Cardiac fibroblast (primary cell): Measurements from ENCODE around the gene CHI3L1.

Experiments
- DNase-seq, 2 donors: peaks; one replicate each; pipeline versions ENCODE4 v3.0.0 to v3.0.0-alpha.2; 2010; ENCODE audit warnings: low read depth in 2 of 2
- H3K4me3 ChIP-seq, 2 donors: replicated peaks in 1 of 2; 1 replicate in 1 of 2; 2 replicates in 1 of 2; pipeline ENCODE4 v1.5.1; 2011; ENCODE audit warnings: low read depth in 2 of 2, low read length in 2 of 2, mild to moderate bottlenecking in 2 of 2, moderate library complexity in 1 of 2
- TF ChIP-seq, protein P1 (sequence below): IDR thresholded peaks from one replicate; pipeline ENCODE4 v1.5.1; 2011; ENCODE audit warnings: low read depth, mild to moderate bottlenecking, low read length, inconsistent platforms

CHI3L1 gene

DNA sequence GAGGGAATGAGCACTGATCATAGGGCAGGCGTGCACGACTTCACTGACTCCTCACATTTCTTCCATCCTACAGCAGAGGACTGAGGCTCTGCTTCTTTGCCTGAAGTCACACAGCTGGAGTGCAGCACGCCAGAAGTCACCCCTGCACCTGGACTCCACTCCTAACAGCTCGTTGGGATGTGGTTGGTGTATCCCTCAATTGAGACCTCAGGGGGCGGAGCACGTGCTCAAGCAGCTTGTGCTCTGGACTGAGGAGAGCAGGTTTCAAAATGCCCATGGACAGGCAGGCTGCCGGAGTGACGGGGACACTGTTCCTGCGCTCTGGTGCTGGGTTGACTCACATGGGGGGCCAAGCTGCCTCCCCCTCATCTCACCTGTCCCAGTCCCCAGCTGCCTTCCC is 29.1 kb upstream of the CHI3L1 start:
- TF ChIP-seq, protein P1, sequence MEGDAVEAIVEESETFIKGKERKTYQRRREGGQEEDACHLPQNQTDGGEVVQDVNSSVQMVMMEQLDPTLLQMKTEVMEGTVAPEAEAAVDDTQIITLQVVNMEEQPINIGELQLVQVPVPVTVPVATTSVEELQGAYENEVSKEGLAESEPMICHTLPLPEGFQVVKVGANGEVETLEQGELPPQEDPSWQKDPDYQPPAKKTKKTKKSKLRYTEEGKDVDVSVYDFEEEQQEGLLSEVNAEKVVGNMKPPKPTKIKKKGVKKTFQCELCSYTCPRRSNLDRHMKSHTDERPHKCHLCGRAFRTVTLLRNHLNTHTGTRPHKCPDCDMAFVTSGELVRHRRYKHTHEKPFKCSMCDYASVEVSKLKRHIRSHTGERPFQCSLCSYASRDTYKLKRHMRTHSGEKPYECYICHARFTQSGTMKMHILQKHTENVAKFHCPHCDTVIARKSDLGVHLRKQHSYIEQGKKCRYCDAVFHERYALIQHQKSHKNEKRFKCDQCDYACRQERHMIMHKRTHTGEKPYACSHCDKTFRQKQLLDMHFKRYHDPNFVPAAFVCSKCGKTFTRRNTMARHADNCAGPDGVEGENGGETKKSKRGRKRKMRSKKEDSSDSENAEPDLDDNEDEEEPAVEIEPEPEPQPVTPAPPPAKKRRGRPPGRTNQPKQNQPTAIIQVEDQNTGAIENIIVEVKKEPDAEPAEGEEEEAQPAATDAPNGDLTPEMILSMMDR, result no peak
- DNase-seq, result no peak
- no peak overlapping the region for H3K4me3 ChIP-seq

DNA sequence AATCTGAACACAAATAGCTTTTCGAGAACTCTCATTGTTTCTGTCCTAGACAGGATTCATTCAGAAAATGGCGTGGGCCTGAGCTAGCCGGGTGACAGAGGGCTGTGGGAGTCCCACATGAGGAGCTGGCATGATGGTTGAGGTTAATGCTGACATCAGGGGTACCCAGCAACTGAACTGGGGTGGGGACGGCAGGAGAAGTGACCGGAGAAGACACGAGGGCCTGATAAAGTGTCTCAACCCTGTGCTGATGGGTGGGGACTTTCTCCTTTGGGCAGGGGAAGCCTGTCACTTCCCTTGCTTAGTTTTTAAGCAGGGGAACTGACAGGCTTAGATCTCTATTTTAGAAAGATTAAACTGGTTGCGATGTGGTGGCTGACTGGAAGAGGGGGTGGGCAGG is 28.4 kb upstream of the CHI3L1 start:
- no peak overlapping the region for H3K4me3 ChIP-seq
- no peak for DNase-seq
- TF ChIP-seq, protein P1, result no peak

DNA sequence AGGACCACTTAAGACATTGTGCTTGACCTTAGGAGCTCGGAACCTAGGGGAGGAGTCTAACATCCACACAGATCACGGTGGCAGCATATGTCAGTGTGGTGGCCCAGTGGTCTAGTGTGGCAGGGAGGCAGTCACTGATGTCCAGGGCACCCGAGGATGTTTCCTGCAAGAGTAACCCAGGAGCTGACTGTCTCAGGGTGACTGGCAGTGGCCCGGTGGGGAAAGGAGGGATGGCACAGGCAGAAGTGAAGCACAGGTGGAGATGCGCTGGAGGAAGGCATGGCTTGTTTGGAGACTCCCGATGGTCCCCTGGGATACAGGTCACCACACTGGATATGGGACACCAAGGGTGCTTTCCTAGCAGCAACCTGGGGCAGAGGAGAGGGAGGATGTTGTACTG is 26.6 kb upstream of the CHI3L1 start:
- H3K4me3 ChIP-seq, result no peak overlapping the region
- DNase-seq, result no peak
- TF ChIP-seq, protein P1, result no peak

DNA sequence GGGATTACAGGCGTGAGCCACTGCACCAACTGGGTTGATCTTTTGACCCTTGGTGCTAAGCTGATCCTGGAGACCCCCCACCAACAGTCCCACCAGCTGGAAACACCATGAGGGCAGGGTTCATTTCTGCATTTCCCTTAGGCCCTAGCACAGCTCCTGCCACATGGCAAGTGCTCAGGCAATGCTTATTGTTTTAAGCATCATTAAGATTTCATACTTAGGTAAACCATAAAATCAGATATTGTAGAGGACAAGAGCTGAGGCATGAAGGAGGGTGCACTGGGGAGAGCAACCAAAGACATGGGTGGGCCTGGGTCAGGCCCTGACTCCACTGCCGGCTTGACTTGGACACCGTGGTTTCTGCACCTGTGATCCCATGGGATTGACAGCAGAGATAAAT is 25.3 kb upstream of the CHI3L1 start:
- DNase-seq, result no peak
- TF ChIP-seq, protein P1, result no peak

DNA sequence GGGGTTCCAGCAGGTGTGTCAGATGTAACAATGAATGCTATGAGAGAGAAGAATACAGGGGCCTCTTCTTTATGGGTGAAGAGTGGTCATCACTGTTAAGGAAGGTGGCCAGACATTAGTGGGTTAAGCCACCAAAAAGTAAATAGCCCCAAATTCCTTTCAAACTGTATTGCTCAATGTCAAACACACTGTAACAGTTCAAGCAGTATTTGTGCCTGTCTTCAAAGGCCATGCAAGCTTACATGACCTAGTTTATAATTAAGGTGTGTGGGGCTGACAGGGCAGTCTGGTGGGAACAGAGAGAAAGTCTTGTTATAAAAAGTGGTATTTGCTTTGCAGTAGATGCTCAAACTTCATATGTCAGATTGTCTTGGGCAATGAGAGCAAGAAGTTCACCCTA is 24.5 kb upstream of the CHI3L1 start:
- no peak for DNase-seq
- TF ChIP-seq, protein P1, result no peak
- no peak overlapping the region for H3K4me3 ChIP-seq

More for the DNA sequence above, 25.3 kb upstream of the CHI3L1 start:
- H3K4me3 ChIP-seq, result no peak overlapping the region

DNA sequence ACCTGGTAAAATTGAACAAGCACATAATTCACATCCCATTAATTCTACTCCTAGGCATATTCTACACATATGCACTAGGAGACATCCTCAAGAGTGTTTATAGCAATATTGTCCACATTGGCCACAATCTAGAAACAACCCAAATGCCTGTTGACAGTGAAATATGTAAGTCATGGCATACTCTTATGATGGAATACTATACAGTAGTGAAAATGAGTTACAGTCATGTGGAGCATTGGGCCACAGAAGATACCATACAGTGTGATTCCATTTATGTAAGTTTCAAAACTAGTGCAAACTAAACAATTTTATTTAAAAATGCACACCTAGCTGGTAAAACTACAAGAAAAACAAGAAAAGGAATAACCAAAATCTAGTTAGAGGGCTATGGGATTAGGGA is 23.8 kb upstream of the CHI3L1 start:
- no peak for DNase-seq
- TF ChIP-seq, protein P1, result no peak
- H3K4me3 ChIP-seq, result no peak overlapping the region

DNA sequence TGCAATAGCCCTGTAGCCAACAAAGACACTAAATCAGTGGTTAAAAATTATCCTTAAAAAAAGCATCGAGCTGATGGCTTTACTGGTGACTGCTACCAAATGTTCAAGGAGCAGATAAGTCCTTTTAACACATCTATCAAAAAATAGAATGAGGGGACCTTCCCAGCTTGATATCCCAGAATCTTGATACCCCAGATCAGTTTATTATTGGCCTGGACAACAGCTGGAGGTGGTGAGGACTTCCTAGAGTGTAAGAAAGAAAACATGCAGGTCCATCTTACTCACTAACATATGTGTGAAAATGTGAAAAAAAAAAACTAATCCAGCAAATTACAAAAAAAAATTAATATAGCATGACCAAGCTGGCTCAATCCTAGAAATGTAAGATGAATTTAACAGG is 21.7 kb upstream of the CHI3L1 start:
- TF ChIP-seq, protein P1, result no peak
- H3K4me3 ChIP-seq, result no peak overlapping the region
- no peak for DNase-seq
